HL-60 (cell line): Measurements from ENCODE around the gene BSN.

Source experiments
- DNase-seq, 2 experiments: peaks; one replicate each; pipeline ENCODE4 v3.0.0-alpha.2; 2010 to 2020; ENCODE audit warnings: low read depth in 1 of 2, low spot score in 1 of 2
- H3K27ac ChIP-seq: fragments of 250-450 bp; sonication (Bioruptor Pico); replicated peaks from 2 replicates; pipeline ENCODE4 v1.5.1; 2020; ENCODE audit warnings: mild to moderate bottlenecking, moderate library complexity
- H3K27me3 ChIP-seq: fragments of 250-450 bp; sonication (Bioruptor Pico); 2 replicates; pipeline ENCODE4 v1.5.1; 2021; ENCODE audit warnings: mild to moderate bottlenecking, moderate library complexity; ENCODE audit not compliant: insufficient read depth, poor library complexity, severe bottlenecking
- H3K4me3 ChIP-seq: replicated peaks from 2 replicates; pipeline ENCODE4 v1.5.1; 2011; ENCODE audit warnings: mild to moderate bottlenecking, control low read depth, low read length; ENCODE audit not compliant: insufficient read depth
- GABPA ChIP-seq: IDR thresholded peaks from 2 replicates; pipeline ENCODE4 v1.6.1; 2012; ENCODE audit warnings: low read depth
- POLR2AphosphoS5 ChIP-seq: IDR thresholded peaks from 2 replicates; pipeline ENCODE4 v1.6.1; 2012; ENCODE audit warnings: low read depth
- SPI1 ChIP-seq: IDR thresholded peaks from 2 replicates; pipeline ENCODE4 v1.6.1; 2012; ENCODE audit warnings: low read depth, mild to moderate bottlenecking, borderline replicate concordance
- TF ChIP-seq, protein P1 (sequence below): IDR thresholded peaks from 2 replicates; pipeline ENCODE4 v1.6.1; 2012; ENCODE audit warnings: low read depth; ENCODE audit not compliant: insufficient replicate concordance
- TF ChIP-seq, protein P2 (sequence below): IDR thresholded peaks from one replicate; pipeline ENCODE4 v1.5.1; 2011; ENCODE audit warnings: low read length, control low read depth, inconsistent platforms; ENCODE audit not compliant: insufficient read depth

Gene BSN

DNA sequence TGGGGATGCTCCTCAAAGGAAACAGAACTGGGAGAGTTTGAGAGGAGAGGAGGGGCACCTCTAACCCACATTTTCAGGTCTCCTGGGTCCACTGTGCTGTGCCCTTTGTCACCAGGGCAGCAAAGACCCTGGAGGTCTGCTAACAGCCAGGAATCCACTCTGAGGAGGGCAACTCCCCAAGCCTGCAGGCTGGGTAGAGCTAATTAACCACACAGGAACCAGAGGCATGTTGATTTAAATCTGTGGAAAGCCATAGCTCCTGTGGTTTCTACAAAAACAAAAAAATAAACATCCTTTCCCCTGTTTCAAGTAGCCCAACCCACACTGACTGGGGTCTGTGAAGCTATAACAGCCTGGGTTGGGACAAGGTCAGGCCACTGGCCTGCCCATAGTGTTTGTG lies 2.2 kb upstream of the BSN start:
- TF ChIP-seq, protein P1, sequence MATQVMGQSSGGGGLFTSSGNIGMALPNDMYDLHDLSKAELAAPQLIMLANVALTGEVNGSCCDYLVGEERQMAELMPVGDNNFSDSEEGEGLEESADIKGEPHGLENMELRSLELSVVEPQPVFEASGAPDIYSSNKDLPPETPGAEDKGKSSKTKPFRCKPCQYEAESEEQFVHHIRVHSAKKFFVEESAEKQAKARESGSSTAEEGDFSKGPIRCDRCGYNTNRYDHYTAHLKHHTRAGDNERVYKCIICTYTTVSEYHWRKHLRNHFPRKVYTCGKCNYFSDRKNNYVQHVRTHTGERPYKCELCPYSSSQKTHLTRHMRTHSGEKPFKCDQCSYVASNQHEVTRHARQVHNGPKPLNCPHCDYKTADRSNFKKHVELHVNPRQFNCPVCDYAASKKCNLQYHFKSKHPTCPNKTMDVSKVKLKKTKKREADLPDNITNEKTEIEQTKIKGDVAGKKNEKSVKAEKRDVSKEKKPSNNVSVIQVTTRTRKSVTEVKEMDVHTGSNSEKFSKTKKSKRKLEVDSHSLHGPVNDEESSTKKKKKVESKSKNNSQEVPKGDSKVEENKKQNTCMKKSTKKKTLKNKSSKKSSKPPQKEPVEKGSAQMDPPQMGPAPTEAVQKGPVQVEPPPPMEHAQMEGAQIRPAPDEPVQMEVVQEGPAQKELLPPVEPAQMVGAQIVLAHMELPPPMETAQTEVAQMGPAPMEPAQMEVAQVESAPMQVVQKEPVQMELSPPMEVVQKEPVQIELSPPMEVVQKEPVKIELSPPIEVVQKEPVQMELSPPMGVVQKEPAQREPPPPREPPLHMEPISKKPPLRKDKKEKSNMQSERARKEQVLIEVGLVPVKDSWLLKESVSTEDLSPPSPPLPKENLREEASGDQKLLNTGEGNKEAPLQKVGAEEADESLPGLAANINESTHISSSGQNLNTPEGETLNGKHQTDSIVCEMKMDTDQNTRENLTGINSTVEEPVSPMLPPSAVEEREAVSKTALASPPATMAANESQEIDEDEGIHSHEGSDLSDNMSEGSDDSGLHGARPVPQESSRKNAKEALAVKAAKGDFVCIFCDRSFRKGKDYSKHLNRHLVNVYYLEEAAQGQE = no peak
- TF ChIP-seq, protein P2, sequence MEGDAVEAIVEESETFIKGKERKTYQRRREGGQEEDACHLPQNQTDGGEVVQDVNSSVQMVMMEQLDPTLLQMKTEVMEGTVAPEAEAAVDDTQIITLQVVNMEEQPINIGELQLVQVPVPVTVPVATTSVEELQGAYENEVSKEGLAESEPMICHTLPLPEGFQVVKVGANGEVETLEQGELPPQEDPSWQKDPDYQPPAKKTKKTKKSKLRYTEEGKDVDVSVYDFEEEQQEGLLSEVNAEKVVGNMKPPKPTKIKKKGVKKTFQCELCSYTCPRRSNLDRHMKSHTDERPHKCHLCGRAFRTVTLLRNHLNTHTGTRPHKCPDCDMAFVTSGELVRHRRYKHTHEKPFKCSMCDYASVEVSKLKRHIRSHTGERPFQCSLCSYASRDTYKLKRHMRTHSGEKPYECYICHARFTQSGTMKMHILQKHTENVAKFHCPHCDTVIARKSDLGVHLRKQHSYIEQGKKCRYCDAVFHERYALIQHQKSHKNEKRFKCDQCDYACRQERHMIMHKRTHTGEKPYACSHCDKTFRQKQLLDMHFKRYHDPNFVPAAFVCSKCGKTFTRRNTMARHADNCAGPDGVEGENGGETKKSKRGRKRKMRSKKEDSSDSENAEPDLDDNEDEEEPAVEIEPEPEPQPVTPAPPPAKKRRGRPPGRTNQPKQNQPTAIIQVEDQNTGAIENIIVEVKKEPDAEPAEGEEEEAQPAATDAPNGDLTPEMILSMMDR = no peak
- no peak for TF ChIP-seq GABPA
- no peak for TF ChIP-seq POLR2AphosphoS5
- no peak for TF ChIP-seq SPI1
- H3K27me3 ChIP-seq = peaks cover 10% of the 10 kb centered on the region
- no peak for DNase-seq
- H3K4me3 ChIP-seq = no peak overlapping the region
- no peak overlapping the region for H3K27ac ChIP-seq

DNA sequence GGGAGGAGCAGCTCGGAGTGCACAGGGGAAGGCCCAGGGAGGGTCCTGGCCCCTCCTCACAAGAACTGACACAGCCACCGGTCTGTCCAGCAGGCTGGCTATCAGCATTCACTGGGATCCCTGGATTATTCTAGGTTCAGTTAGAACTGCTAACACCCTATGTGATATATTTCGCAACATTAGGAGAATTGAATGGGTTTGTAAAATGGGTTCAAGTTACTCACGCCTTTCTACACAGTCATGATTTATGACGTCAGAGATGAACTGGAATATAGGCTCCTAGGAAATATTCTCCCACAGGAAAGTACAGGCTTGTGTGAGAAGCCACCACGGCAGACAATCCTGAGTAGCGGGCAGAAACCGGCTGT lies 969 bp upstream of the BSN start:
- Histone ChIP-seq H3K27me3 (peaks cover 10% of the 10 kb centered on the region), H3K27ac (no peak overlapping the region), H3K4me3 (no peak overlapping the region)
- no peak for TF ChIP-seq POLR2AphosphoS5
- no peak for TF ChIP-seq SPI1
- no peak for TF ChIP-seq GABPA
- TF ChIP-seq, protein P2 = no peak
- TF ChIP-seq, protein P1 = no peak
- DNase-seq = no peak

DNA sequence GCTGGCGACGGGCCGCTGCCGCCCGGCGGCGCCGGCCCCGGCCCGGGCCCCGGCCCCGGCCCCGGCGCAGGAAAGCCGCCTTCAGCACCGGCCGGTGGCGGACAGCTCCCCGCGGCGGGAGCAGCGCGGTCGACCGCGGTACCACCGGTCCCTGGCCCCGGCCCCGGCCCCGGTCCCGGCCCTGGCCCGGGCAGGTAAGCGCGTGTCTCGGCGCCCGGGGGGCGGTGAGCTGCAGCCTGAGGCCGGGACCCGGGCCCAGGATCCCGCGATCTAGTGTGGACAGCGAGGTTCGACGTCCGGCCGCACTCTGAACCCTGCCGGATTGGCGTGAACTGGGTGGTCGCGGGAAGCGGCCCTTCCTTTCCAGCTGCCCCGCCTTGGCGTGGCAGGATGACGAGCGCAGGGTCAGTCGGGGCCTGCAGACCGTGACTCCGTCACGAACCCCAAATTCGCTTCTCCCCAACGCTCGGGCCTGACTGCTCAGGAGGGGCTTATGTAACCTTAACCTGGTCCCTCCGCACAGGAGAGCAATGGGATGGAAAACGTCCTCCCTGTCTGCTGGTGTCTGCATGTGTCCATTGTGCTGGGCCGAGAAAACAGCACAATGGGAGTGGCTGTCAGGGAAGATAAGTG lies 472 bp downstream of the BSN start:
- TF ChIP-seq SPI1 = no peak
- no peak for TF ChIP-seq GABPA
- no peak for TF ChIP-seq POLR2AphosphoS5
- TF ChIP-seq, protein P2 = no peak
- TF ChIP-seq, protein P1 = peak; percentile 93
- Histone ChIP-seq H3K27ac (no peak overlapping the region), H3K27me3 (peaks cover 10% of the 10 kb centered on the region), H3K4me3 (peak overlapping the region; percentile 12; the same call in 1 of the 2 replicates)
- peak in 1 of 2 experiments; percentile 24 for DNase-seq
